Measurements from ENCODE around the gene PROC.

The PROC gene

DNA sequence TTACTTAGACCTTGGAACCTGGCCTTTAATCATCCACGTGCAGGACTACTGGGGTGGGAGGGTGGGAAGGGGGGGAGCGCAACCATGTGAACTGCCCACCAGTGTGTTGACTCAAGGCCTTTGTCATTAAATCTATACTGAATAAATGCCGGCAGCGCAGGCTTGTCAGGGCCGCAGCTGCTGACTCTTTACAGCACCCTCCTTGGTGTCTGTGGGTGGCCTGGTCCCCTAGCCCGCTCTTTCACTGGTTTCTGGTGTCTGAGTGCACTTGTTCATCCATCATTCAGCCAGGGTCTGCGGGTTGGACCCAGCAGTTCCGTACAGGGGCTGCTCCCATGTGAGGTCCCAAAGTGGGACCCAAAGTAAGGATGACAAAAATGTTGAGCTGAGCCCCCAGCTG, 42.0 kb upstream of the PROC start:
- no peak for TF ChIP-seq EZH2phosphoT487 (IDR thresholded peaks at IDR 0.05; ENCODE audit: low read depth)
- TF ChIP-seq, protein P1, sequence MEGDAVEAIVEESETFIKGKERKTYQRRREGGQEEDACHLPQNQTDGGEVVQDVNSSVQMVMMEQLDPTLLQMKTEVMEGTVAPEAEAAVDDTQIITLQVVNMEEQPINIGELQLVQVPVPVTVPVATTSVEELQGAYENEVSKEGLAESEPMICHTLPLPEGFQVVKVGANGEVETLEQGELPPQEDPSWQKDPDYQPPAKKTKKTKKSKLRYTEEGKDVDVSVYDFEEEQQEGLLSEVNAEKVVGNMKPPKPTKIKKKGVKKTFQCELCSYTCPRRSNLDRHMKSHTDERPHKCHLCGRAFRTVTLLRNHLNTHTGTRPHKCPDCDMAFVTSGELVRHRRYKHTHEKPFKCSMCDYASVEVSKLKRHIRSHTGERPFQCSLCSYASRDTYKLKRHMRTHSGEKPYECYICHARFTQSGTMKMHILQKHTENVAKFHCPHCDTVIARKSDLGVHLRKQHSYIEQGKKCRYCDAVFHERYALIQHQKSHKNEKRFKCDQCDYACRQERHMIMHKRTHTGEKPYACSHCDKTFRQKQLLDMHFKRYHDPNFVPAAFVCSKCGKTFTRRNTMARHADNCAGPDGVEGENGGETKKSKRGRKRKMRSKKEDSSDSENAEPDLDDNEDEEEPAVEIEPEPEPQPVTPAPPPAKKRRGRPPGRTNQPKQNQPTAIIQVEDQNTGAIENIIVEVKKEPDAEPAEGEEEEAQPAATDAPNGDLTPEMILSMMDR (IDR thresholded peaks at IDR 0.05; ENCODE audit: low read depth, low read length): no peak
- Histone ChIP-seq H3K27ac (ENCODE audit: low read length) (no peak overlapping the region), H3K79me2 (ENCODE audit: low read length) (peaks cover 82% of the 10 kb centered on the region), H3K4me3 (ENCODE audit: low read length) (no peak overlapping the region), H3K4me1 (ENCODE audit: low read length) (no peaks in the 10 kb centered on the region), H4K20me1 (ENCODE audit: insufficient read depth, low read length) (peaks cover 41% of the 10 kb centered on the region), H3K9me3 (ENCODE audit: insufficient read depth, low read length) (peaks cover 9% of the 10 kb centered on the region; the same call in 1 of the 2 replicates), H3K27me3 (ENCODE audit: low read depth, low read length) (no peaks in the 10 kb centered on the region), H3K4me2 (ENCODE audit: low read length) (no peak overlapping the region), H3K36me3 (replicated peaks; ENCODE audit: low read depth, low read length) (peaks cover 10% of the 10 kb centered on the region), H2AFZ (ENCODE audit: low read depth, low read length) (no peak overlapping the region), H3K9ac (ENCODE audit: low read length) (no peak overlapping the region)

DNA sequence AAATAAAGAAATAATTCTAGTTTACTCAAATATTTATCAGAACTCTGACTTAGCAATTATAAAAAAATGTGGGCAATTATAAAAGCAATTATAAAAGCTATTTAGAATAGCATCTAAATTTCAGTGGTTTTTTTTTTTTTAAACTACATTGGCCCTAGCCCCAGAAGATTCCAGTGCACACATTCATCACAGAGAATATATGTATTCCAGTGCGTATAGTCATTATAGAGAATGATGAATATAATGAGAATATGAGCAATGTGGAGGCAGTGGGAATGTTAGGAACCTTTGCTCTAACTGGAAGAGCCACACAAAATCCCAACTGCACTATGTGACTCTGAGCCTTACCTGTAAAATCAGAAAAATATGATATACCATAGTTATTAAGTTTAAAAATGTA, 41.0 kb upstream of the PROC start:
- Histone ChIP-seq H3K27me3 (ENCODE audit: low read depth, low read length) (no peaks in the 10 kb centered on the region), H3K9ac (ENCODE audit: low read length) (no peak overlapping the region), H3K79me2 (ENCODE audit: low read length) (peaks cover 82% of the 10 kb centered on the region), H2AFZ (ENCODE audit: low read depth, low read length) (no peak overlapping the region), H3K36me3 (replicated peaks; ENCODE audit: low read depth, low read length) (peaks cover 13% of the 10 kb centered on the region), H4K20me1 (ENCODE audit: insufficient read depth, low read length) (peaks cover 46% of the 10 kb centered on the region), H3K4me2 (ENCODE audit: low read length) (no peak overlapping the region), H3K9me3 (ENCODE audit: insufficient read depth, low read length) (peaks cover 9% of the 10 kb centered on the region; the same call in 1 of the 2 replicates), H3K4me3 (ENCODE audit: low read length) (no peak overlapping the region), H3K4me1 (ENCODE audit: low read length) (no peaks in the 10 kb centered on the region), H3K27ac (ENCODE audit: low read length) (no peak overlapping the region)
- TF ChIP-seq, protein P1 (IDR thresholded peaks at IDR 0.05; ENCODE audit: low read depth, low read length): no peak
- no peak for TF ChIP-seq EZH2phosphoT487 (IDR thresholded peaks at IDR 0.05; ENCODE audit: low read depth)

- H3K9me3 ChIP-seq (ENCODE audit: insufficient read depth, low read length): peaks cover 9% of the 10 kb centered on the region; the same call in 1 of the 2 replicates
- H3K27ac ChIP-seq (ENCODE audit: low read length): no peak overlapping the region
- peaks cover 13% of the 10 kb centered on the region for H3K36me3 ChIP-seq (replicated peaks; ENCODE audit: low read depth, low read length)
- no peak overlapping the region for H2AFZ ChIP-seq (ENCODE audit: low read depth, low read length)
- no peak for TF ChIP-seq EZH2phosphoT487 (IDR thresholded peaks at IDR 0.05; ENCODE audit: low read depth)
- TF ChIP-seq, protein P1 (IDR thresholded peaks at IDR 0.05; ENCODE audit: low read depth, low read length): no peak
- H3K79me2 ChIP-seq (ENCODE audit: low read length): peaks cover 82% of the 10 kb centered on the region
- peaks cover 45% of the 10 kb centered on the region for H4K20me1 ChIP-seq (ENCODE audit: insufficient read depth, low read length)
- H3K27me3 ChIP-seq (ENCODE audit: low read depth, low read length): no peaks in the 10 kb centered on the region
- H3K9ac ChIP-seq (ENCODE audit: low read length): no peak overlapping the region
- H3K4me2 ChIP-seq (ENCODE audit: low read length): no peak overlapping the region
- no peak overlapping the region for H3K4me3 ChIP-seq (ENCODE audit: low read length)
- H3K4me1 ChIP-seq (ENCODE audit: low read length): no peaks in the 10 kb centered on the region
Measured at GRCh38 chr2:127378720-127379119, 39.5 kb upstream of the PROC start.

GRCh38 chr2:127379712-127380355, 38.4 kb upstream of the PROC start:
- Histone ChIP-seq H3K4me1 (ENCODE audit: low read length) (no peaks in the 10 kb centered on the region), H3K4me3 (ENCODE audit: low read length) (no peak overlapping the region), H3K27me3 (ENCODE audit: low read depth, low read length) (no peaks in the 10 kb centered on the region), H3K9me3 (ENCODE audit: insufficient read depth, low read length) (peaks cover 9% of the 10 kb centered on the region; the same call in 1 of the 2 replicates), H3K79me2 (ENCODE audit: low read length) (peaks cover 79% of the 10 kb centered on the region), H3K27ac (ENCODE audit: low read length) (no peak overlapping the region), H3K9ac (ENCODE audit: low read length) (no peak overlapping the region), H2AFZ (ENCODE audit: low read depth, low read length) (no peak overlapping the region), H4K20me1 (ENCODE audit: insufficient read depth, low read length) (peaks cover 45% of the 10 kb centered on the region), H3K4me2 (ENCODE audit: low read length) (no peak overlapping the region), H3K36me3 (replicated peaks; ENCODE audit: low read depth, low read length) (peaks cover 13% of the 10 kb centered on the region)
- no peak for TF ChIP-seq EZH2phosphoT487 (IDR thresholded peaks at IDR 0.05; ENCODE audit: low read depth)
- TF ChIP-seq, protein P1 (IDR thresholded peaks at IDR 0.05; ENCODE audit: low read depth, low read length): no peak
